ENCODE data around the gene C2orf42. TPM values are rescaled to one million over a fixed set of nuclear protein-coding genes. Genes with fewer than 3 reads are reported as not detected.

Gene C2orf42
- total and polyA plus RNA-seq, 10 of the 15 experiments (the other 5 are each of a cell fraction or from before 2014, with no cell fraction given): 5.5 to 19.8 (median 11.5) TPM

DNA sequence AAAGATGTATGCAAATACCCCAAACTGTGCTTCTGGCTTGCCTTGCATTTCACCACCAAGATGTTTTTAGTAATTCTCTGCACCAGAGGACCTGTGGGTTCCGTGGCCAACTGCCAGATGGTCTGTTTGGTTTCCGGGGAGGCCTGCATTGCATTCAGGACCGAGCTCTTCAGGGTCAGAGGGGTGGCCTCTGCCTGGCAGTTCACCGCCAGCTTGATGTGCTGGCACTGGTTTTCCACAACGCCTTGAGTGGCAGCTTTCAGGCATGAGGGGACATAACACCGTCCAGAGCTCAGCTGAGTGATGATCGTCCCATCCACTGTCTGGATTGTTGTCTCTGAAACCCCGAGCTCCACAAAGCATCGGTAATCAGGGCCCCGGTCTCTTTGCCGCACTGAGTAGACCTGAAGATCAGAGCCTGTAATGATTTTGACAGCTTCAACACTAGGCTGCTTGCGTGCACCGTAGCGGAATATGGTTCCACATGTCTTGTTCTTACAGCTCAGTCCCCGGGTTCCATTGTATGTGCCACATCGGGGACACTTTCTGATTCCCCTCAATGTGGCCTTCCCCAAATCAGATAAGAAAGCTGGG, 9.4 kb downstream of the C2orf42 start (continued):
- TF ChIP-seq BCL11A (IDR thresholded peaks at IDR 0.05; ENCODE audit: low read depth, low read length) (0 out of 2 replicates have a peak, but pooled peaks have one; percentile 31), RB1 (IDR thresholded peaks at IDR 0.05; ENCODE audit: borderline replicate concordance) (no peak), ZBTB33 (IDR thresholded peaks at IDR 0.05) (no peak), ZNF207 (IDR thresholded peaks at IDR 0.05; ENCODE audit: borderline replicate concordance) (no peak), CHD4 (IDR thresholded peaks at IDR 0.05) (no peak), TCF12 (IDR thresholded peaks at IDR 0.05; ENCODE audit: low read depth, low read length) (0 out of 2 replicates have a peak, but pooled peaks have one; percentile 71), DPF2 (IDR thresholded peaks at IDR 0.05) (no peak), SMAD5 (IDR thresholded peaks at IDR 0.05; ENCODE audit: low read depth) (no peak), STAT3 (IDR thresholded peaks at IDR 0.05; ENCODE audit: low read depth, low read length) (no peak), BCL3 (IDR thresholded peaks at IDR 0.05; ENCODE audit: borderline replicate concordance, insufficient read depth, low read depth, low read length, poor library complexity, severe bottlenecking) (no peak), ESRRA (IDR thresholded peaks at IDR 0.05; ENCODE audit: low read length) (no peak), RBBP5 (conservative IDR thresholded peaks at IDR 0.05) (no peak), SPI1 (IDR thresholded peaks at IDR 0.05; ENCODE audit: borderline replicate concordance, insufficient read depth, low read depth, low read length) (no peak), IRF5 (IDR thresholded peaks at IDR 0.05; ENCODE audit: borderline replicate concordance) (no peak), MLLT1 (IDR thresholded peaks at IDR 0.05) (no peak), EP300 (IDR thresholded peaks at IDR 0.05; ENCODE audit: borderline replicate concordance in 1 of 2, control insufficient read depth in 1 of 2, low read depth in 2 of 2, low read length in 2 of 2) (0 out of 4 replicates have a peak, but pooled peaks of 1 of the 2 experiments have one; percentile 26), ZBED1 (IDR thresholded peaks at IDR 0.05; ENCODE audit: borderline replicate concordance) (no peak), E2F4 (IDR thresholded peaks at IDR 0.05; ENCODE audit: low read depth, low read length) (no peak), HDGF (IDR thresholded peaks at IDR 0.05) (no peak)
- TF ChIP-seq, protein P1, sequence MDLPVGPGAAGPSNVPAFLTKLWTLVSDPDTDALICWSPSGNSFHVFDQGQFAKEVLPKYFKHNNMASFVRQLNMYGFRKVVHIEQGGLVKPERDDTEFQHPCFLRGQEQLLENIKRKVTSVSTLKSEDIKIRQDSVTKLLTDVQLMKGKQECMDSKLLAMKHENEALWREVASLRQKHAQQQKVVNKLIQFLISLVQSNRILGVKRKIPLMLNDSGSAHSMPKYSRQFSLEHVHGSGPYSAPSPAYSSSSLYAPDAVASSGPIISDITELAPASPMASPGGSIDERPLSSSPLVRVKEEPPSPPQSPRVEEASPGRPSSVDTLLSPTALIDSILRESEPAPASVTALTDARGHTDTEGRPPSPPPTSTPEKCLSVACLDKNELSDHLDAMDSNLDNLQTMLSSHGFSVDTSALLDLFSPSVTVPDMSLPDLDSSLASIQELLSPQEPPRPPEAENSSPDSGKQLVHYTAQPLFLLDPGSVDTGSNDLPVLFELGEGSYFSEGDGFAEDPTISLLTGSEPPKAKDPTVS (IDR thresholded peaks at IDR 0.05; ENCODE audit: low read depth, low read length): no peak
